GM19324 (cell line): Measurements from ENCODE around the gene FYN.

Experiments
- ATAC-seq: cut with Tn5 transposase; IDR thresholded peaks from one replicate; pipeline ENCODE4 v1.9.1; 2021; ENCODE audit warnings: mild to moderate bottlenecking, moderate library complexity; ENCODE audit not compliant: unreplicated experiment, low FRiP score

The FYN gene

DNA sequence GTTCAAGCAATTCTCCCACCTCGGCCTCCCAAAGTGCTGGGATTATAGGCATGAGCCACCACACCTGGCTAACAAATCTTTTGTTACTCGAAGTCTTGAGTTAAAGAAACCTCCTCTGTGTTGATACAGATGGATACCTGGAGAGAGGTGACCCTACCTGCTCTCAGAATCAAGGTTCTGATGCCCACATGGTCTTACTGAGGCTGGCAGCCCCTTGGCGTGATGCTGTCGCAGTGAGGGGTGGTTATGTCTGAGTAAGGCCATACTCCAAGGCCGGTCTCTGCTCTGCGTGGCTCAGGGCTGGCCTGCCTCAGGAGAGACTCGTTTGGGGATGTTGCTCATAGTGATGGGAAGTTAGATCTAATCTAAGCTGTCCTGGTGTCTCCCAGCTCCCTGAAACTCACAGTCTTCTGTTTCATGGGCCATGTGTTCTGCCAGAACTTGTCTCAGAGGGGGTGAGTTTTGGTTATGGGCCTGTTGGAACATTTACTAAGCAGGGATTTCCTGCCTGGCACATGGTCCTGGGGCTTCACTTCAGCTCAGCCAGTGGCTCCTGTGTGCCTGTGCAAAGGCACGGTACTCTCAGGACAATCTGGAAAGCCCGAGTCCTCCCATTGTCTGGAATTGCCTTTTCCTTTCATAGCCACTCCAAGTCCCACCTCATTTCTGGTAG is 250.1 kb downstream of the FYN start:
- no peak for ATAC-seq

DNA sequence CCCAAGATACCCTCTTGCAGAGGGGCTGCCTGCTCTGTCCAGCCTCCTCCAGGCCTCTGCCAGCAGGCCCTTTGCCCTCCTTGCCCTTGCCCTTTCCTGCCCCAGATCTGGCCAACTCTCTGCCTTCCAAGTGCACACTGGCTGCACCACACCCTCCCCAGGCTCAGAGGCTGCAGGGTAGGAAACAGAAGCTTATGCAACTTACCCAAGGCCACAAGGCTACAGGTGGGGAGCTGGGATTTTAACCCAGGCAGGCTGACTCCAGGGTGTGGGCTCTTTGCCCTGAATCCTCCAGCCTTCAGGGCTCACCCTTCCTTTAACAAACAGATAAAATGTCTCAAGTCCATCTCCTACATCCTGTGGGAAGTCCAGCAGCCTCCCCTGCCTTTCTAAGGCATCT is 253.1 kb downstream of the FYN start:
- no peak for ATAC-seq

DNA sequence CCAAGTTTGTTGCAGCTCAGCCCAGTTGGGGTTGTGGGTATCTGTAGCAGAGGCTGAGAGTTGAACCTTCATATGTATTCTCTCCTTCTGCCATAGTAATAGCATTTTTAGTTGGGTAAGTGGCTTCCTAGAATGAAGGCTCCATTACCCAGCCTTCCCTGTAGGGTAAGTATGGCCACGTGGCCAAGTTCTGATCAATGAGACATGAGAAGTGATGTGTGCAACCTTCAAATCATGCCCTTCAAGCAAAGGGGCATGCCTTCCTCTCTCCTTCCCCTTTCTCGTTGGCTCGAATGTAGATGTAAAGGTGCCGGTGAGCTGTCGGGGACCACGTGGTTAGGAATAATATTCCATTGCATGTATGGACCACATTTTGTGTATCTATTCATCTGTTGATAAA is 254.8 kb downstream of the FYN start:
- no peak for ATAC-seq

DNA sequence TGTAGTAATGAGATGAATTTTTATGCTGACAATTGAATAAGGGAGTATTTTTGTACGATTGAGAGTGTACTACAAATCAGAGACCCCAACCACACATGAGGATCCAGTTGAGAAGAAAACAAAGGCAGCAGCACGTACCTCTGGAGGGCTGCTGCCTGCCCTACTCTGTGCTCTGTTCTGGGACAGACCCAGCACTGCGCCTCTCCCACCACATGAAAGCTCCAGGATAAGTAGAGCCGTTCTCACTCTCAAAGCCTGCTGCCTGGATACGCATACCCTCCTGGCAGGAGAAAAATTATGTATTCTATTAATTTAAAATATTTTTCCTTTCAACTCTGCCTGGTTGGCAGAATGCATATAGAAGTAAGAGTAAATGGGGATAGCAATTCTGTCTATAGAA is 256.1 kb downstream of the FYN start:
- no peak for ATAC-seq

DNA sequence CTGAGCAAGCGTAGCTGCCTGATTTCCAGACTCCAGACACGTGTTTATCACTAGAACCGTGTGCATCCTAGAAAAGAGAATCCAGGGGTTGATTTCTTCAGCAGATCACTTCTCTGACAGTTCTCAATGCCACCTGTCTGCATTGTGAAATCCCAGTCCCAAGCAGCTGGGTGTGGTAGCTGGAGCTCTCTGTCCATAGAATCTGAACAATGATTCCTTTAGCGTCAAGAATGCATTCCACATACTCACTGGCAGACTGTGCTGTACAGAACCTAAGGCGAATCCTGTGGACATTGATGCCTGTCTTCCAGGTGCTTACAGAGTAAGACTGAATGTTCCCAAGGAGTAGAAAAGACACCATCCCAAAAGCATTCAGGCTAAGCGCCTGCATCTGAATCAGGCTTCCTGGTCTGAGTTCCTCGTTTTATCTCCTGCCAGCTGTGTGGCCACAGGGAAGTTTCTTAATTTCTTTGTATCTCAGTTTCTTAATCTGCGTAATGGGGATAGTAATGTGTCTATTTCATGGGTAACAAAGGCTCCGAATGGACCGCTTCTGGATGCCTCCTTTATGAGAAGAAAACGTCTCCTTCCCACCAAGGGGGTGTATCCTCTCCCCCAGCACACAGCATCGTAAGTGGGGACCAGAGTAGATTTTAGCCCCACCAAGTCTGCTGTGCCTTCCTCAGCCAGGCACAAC is 257.2 kb downstream of the FYN start:
- no peak for ATAC-seq

DNA sequence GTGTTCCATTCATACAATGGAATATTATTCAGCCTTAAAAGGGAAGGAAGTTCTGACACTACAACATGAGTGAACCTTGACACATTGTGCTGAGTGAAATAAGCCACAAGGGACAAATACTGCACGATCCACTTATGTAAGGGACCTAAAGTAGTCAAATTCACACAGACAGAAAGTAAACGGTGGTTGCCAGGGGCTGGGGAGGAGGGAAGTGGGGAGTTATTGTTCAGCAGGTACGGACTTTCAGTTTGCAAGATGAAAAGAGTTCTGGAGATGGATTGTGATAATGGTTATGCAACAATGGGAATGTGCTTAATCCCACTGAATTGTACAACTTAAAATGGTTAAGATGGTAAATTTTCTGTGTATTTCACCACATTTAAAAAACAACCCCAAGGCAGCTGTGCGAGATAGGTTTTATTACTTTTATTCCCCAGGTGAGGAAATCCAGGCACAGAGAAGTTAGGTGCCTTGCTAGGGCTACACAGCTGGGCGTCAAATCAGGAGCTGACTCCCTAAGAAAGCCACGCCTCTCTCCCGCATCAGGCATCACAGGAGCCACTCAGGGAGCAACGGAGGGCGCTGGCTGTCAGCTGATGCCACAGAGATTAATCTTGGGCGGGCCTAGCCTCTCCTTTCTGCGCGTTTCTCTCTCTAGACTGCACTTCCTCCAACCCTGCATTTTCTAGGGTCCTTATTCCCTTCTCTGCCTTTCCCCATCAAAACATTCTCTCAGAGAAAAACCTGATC is 258.2 kb downstream of the FYN start:
- ATAC-seq: no peak

DNA sequence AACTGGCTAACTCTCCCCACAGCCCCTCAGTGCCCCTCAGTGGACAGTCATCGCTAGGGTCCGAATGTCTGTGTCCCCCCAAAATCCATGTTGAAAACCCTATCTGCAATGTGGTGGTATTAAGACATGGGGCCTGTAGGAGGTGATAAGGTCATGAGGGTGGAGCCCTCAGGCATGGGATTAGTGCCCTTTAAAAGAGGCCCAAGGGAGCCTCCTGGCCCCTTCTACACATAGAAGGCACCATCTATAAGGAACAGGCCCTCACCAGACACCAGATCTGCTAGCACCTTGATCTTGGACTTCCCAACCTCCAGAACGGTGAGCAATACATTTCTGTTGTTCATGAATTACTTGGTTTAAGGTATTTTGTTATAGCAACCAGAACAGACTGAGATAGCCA is 260.9 kb downstream of the FYN start:
- ATAC-seq: no peak

DNA sequence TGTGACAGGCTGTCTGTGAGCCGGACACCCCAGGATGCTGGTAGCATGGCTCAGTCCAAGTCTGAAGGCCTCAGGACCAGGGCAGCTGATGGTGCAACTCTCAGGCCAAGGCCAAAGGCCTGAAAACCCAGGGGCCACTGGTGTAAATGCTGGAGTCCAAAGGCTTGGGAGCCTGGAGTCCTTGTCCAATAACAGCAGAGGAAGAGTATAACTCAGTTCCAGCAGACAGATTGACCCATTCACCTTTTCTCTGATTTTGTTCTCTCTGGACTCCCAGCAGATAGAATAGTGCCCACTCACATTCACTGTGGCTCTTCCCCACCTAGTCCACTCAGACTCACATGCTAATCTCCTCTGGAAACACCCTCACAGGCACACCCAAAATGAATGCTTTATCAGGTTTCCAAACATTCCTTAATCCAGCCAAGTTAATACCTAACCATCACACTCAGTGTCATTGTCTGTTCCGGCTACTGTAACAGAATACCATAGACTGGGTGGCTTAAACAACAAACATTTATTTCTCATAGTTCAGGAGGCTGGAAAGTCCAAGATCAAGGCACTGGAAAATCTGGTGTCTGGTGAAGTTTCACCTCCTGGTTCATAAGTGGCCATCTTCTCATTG is 262.6 kb downstream of the FYN start:
- no peak for ATAC-seq
